ENCODE measurements around the gene SH3BGRL3.

DNA sequence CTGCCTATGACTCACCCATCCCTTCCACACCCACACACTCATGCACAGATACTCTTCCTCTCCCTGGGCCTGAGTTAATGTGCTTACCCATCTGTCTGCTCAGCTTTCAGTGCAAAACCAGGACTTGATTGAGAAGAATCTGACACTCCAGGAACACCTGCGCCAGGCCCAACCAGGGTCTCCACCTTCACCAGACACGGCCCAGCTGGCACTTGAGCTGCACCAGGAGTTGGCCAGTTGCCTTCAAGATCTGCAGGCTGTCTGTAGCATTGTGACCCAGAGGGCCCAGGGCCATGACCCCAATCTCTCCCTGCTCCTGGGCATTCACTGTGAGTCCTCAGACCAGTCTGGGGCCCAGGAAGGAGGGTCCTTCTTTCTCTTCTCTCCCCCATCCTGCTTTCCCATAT, 3.5 kb upstream of the SH3BGRL3 start:
- TF ChIP-seq EZH2 (IDR thresholded peaks at IDR 0.05; ENCODE audit: low read depth, unreplicated experiment) (no peak), CTCF (conservative IDR thresholded peaks at IDR 0.05; ENCODE audit: low read depth in 2 of 2) (no peak), POLR2AphosphoS5 (IDR thresholded peaks at IDR 0.05; ENCODE audit: low read depth) (no peak), JUNB (IDR thresholded peaks at IDR 0.05; ENCODE audit: unreplicated experiment) (no peak), STAT1 (IDR thresholded peaks at IDR 0.05; ENCODE audit: unreplicated experiment) (no peak), REST (IDR thresholded peaks at IDR 0.05; ENCODE audit: unreplicated experiment) (no peak), NANOG (IDR thresholded peaks at IDR 0.05; ENCODE audit: borderline replicate concordance) (no peak), EZH2phosphoT487 (IDR thresholded peaks at IDR 0.05; ENCODE audit: unreplicated experiment) (no peak), ZNF114 (CRISPR knock-in tag; IDR thresholded peaks at IDR 0.05) (no peak), CREB1 (CRISPR knock-in tag; IDR thresholded peaks at IDR 0.05; ENCODE audit: low read depth) (no peak), ETS1 (IDR thresholded peaks at IDR 0.05) (no peak)

All from GM23338 (cell line).